Measurements from ENCODE around the gene NCF2.

NCF2 gene

GRCh38 chr1:183582021-183582713 lies 8.1 kb downstream of the NCF2 start:
- no peak for DNase-seq

GRCh38 chr1:183580281-183580682 lies 10.0 kb downstream of the NCF2 start:
- no peak for DNase-seq

- DNase-seq = no peak
These were observed 11.4 kb downstream of the NCF2 start for GRCh38 chr1:183578856-183579255.

DNA sequence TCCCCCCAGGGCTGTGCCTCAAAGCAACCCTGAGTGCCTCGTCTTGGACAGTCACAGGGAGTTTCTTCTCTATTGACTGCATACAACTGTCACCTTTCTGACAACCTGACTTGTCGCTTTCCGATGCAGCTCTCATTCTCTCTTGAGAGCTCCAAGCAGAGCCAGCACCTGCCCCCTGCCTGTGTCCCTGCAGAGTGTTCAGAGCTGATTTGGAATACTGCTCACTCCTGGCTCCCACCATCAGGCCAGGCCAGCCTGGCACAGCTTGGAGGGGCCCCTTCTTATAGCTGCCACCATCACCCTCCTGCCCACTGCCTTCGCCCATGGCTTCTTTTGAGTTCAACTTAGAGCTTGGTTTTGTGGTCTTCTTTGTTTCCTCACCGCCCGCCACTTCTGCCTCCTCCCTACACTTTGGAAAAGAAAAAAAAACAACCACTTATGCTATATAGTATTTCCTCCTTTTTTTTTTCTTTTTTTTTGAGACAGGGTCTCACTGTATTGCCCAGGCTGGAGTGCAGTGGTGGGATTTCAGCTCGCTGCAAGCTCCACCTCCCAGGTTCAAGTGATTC lies 12.3 kb downstream of the NCF2 start:
- no peak for DNase-seq

DNA sequence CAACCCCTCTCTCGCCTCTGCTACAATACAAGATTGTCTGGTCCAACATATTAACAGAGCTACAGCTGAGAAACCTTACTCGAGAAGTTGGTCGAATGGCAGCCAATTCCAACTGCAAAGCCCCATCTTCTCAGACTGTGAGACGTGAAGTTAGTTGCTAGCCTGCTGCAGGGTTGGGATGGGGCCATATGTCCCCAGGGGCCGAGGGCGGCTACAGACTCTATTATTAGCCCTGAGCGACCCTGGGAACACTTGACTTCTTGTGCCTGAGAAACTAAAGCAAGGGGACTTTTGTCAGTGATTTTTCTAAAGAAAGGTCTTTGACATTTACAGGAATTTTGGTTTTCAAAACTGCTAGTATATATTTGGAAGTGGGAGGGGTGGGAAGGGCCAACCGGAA lies 13.7 kb downstream of the NCF2 start:
- no peak for DNase-seq

- DNase-seq = no peak
These were observed 14.7 kb downstream of the NCF2 start for GRCh38 chr1:183575606-183576005.

DNA sequence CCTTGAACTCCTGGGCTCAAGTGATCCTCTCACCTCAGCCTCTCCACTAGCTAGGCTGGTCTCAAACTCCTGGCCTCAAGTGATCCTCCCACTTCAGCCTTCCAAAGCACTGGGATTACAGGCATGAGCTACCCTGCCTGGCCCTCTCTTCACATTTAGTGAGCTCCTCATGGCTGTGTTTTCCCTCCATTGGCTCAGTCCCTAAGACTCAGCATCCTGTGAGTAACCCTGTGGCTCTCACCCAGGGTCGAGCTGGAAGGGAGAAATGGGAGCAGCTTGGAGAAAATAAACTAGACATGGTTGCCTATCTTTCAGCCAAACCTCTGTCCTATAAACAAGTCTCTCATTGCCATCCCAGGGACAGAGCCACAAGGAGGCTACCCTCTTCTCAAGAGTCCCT lies 17.5 kb downstream of the NCF2 start:
- no peak for DNase-seq

- DNase-seq = no peak
These were observed 18.5 kb downstream of the NCF2 start for GRCh38 chr1:183571678-183572268.

- no peak for DNase-seq
These were observed 19.8 kb downstream of the NCF2 start for GRCh38 chr1:183570451-183570850.

DNA sequence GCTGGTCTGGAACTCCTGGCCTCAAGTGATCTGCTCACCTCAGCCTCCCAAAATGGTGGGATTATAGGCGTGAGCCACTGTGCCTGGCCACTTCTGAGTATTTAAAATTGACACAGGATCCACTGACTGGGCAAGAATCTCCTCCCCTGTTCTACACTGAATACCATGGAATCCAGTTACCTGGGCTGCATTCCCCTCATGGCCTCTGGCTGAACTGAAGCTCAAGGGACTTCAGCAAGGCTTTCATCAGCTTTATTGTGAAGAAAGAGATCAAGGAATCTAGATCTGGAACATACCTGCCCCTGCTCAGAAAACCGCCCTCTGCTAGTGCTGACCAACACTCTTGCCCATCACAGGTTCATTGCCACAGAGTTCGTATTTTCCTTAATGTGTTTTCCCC lies 20.5 kb downstream of the NCF2 start:
- DNase-seq = no peak

GRCh38 chr1:183569141-183569540 lies 21.1 kb downstream of the NCF2 start:
- peak; percentile 25 for DNase-seq

DNA sequence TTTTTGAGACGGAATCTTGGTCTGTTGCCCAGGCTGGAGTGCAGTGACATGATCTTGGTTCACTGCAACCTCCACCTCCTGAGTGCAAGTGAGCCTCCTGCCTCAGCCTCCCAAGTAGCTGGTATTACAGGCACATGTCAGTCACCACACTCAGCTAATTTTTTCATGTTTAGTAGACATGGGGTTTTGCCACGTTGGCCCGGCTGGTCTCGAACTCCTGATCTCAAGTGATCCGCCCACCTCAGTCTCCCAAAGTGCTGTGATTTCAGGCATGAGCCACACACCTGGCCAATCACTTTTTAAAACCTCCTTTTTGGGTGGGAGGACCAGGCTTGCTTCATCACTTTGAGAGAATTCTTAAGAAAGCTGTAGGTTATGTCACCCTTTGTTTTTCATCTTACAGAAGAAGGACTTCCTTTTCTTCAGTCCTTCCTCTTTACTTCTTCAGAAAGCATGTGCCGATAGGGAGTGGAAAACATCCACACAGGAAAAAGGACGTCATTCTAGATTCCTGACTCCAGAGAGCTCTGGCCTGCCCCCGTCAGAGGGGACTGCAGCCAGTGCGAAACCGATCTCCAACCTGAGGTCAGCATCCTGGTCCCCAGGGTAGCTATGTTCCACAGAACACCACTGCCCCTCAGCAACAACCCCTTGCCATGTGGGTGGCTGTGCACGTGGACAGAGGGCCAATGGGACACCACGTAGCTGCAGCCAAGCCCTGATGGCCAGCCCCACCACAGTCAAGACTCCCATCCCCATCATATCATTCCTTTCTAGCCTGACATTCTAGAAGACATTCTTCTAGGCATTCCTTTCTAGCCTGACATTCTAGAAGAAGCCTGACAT lies 21.9 kb downstream of the NCF2 start:
- DNase-seq = no peak

DNA sequence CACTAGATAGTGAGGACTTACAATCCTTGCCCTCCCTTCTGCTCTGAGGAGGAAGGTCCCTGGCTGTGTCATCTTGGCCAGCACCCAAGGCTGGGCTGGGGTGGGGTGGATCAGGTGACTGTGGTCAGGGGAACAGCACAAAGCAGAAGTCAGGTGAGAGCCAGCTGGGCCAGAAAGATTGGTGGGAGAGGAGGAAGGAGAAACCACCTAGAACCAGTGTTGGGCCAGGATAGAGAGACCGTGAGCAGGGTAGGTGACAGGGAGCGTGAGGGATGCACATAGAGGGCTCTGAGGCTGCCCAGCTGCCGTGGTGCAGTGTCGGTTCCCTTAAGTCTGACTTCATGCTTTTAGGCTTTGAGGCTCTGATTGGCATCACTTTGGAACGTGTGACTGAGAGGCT lies 22.7 kb downstream of the NCF2 start:
- DNase-seq = no peak

- DNase-seq = no peak
These were observed 24.2 kb downstream of the NCF2 start for GRCh38 chr1:183566026-183566425.

DNA sequence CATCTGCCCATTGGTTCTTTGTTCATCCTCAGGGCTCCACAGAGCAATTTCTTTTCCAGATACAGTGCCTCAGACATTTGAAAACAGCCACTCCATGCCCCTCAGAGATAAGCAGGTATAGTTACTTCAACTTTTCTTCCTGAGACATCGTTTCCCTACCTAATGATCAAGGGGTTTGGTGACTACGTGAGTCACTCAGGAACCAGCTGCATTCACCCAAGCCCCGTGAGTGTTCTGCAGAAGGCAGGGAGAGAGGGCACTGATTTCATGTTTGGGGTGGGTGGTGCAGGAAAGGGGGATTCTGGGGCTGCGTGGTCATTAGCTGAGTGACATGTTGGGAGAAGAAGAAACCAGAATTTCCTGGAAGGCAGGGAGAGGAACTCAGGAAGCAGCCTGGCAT lies 25.0 kb downstream of the NCF2 start:
- DNase-seq = no peak

- DNase-seq = no peak
These were observed 27.6 kb downstream of the NCF2 start for GRCh38 chr1:183562701-183563100.

DNA sequence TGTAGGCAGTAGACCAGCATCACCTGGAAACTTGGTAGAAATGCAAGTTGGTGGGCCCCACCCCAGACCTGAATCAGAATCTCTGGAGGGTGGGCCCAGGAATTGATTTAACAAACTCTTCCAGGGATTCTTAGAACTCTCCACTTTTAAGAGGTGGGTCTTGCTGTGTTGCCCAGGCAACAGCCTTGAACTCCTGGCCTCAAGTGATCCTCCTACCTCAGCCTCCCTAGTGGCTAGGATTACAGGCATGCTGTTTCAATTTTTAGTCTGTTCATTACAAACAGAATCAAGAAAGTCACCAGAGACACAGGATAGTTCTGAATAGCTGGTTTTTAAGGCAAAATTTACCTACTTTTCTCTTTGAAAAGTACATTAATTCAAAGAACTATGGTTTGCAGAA lies 31.2 kb downstream of the NCF2 start:
- DNase-seq = no peak

- DNase-seq = no peak
These were observed 35.7 kb downstream of the NCF2 start for GRCh38 chr1:183554577-183554976.

GRCh38 chr1:183553764-183554163 lies 36.5 kb downstream of the NCF2 start:
- DNase-seq = no peak

GRCh38 chr1:183553331-183553730 lies 36.9 kb downstream of the NCF2 start:
- DNase-seq = no peak

GRCh38 chr1:183552891-183553290 lies 37.4 kb downstream of the NCF2 start:
- no peak for DNase-seq

GRCh38 chr1:183552441-183552840 lies 37.8 kb downstream of the NCF2 start:
- no peak for DNase-seq

GRCh38 chr1:183551924-183552323 lies 38.3 kb downstream of the NCF2 start:
- DNase-seq = no peak

DNA sequence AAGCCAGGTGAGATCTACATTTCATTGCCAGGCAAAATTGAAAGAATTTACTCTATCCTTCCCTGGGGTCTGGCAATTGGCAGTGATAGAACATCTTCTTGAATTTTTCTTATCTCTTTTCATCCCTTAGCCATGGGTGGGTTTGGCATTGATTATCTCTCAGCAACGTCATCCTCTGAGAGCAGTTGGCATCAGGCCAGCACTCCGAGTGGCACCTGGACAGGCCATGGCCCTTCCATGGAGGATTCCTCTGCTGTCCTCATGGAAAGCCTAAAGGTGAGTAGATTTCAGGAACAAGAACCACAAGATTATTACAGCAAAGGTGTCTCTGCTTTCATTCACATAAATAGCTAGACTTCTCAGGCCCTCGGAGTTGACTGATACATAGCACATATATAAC lies 39.3 kb downstream of the NCF2 start:
- no peak for DNase-seq
